CD4-positive, alpha-beta T cell (primary cell): Measurements from ENCODE around the gene TENM4. TPM values are rescaled to one million over a fixed set of nuclear protein-coding genes. Genes with fewer than 3 reads are reported as not detected.

Source experiments
- ATAC-seq: fragments of 200-7000 bp; cut with Tn5 transposase; one replicate; pipeline ENCODE4 v1.10.0; 2022; ENCODE audit warnings: mild to moderate bottlenecking; ENCODE audit not compliant: poor library complexity
- CTCF ChIA-PET: fragments of 350-600 bp; sonication (Branson Sonifier 250); formaldehyde crosslinking; loops from one replicate; lab custom pipeline; 2021; ENCODE audit warnings: antibody characterized with exemption, inconsistent platforms; lab: Charles Lee
- POLR2A ChIA-PET: fragments of 350-600 bp; sonication (Branson Sonifier 250); formaldehyde crosslinking; loops from one replicate; lab custom pipeline; 2021; ENCODE audit warnings: antibody characterized with exemption, inconsistent platforms; lab: Charles Lee
- DNase-seq, 14 experiments: peaks; one replicate each; pipeline ENCODE4 v3.0.0-alpha.2; 2013 to 2020; ENCODE audit warnings: mixed read lengths in 2 of 14
- H3K27ac ChIP-seq, 2 donors: one replicate each; pipeline versions ENCODE4 v1.5.1 to v1.7.0; 2013; ENCODE audit warnings: low read length in 2 of 2, low read depth in 1 of 2, mild to moderate bottlenecking in 1 of 2
- H3K27me3 ChIP-seq, 2 experiments: 1 replicate in 1 of 2; 2 replicates in 1 of 2; pipeline versions ENCODE4 v1.6.1 to v1.7.0; 2013; ENCODE audit warnings: low read length in 2 of 2, control low read depth in 1 of 2, mild to moderate bottlenecking in 1 of 2, moderate library complexity in 1 of 2; ENCODE audit not compliant: insufficient read depth in 2 of 2, control insufficient read depth in 1 of 2
- H3K36me3 ChIP-seq: one replicate; pipeline ENCODE4 v1.6.1; 2013; ENCODE audit warnings: low read length, control low read depth; ENCODE audit not compliant: insufficient read depth
- H3K4me1 ChIP-seq: one replicate; pipeline ENCODE4 v1.6.1; 2013; ENCODE audit warnings: low read length, control low read depth; ENCODE audit not compliant: insufficient read depth
- H3K4me3 ChIP-seq: one replicate; pipeline ENCODE4 v1.5.1; 2013; ENCODE audit warnings: mild to moderate bottlenecking, low read length, moderate library complexity
- H3K9me3 ChIP-seq, 2 experiments: 1 replicate in 1 of 2; 2 replicates in 1 of 2; pipeline versions ENCODE4 v1.6.1 to v1.7.0; 2013; ENCODE audit warnings: low read length in 2 of 2, mild to moderate bottlenecking in 2 of 2, control low read depth in 1 of 2, moderate library complexity in 1 of 2; ENCODE audit not compliant: control insufficient read depth in 1 of 2, insufficient read depth in 1 of 2
- H3K27ac Mint-ChIP-seq: one replicate; pipeline ENCODE4 v1.8.0; 2020; ENCODE audit warnings: mixed read lengths
- H3K27me3 Mint-ChIP-seq: one replicate; pipeline ENCODE4 v1.8.0; 2021; ENCODE audit warnings: mixed read lengths
- H3K36me3 Mint-ChIP-seq: one replicate; pipeline ENCODE4 v1.8.0; 2021; ENCODE audit warnings: low read depth, mixed read lengths
- H3K4me1 Mint-ChIP-seq: one replicate; pipeline ENCODE4 v1.8.0; 2021; ENCODE audit warnings: low read depth, mixed read lengths
- H3K4me3 Mint-ChIP-seq: one replicate; pipeline ENCODE4 v1.8.0; 2020; ENCODE audit warnings: mild to moderate bottlenecking, mixed read lengths
- H3K9me3 Mint-ChIP-seq: one replicate; pipeline ENCODE4 v1.8.0; 2020; ENCODE audit warnings: mixed read lengths
- CTCF ChIP-seq: fragments of 200-600 bp; IDR thresholded peaks from one replicate; pipeline ENCODE4 v1.8.0; 2022; ENCODE audit warnings: antibody characterized with exemption, mild to moderate bottlenecking
- intact Hi-C, 2 experiments: fragments of 100-400 bp; cut with DNase I in 1 of 2; cut with micrococcal nuclease in 1 of 2; formaldehyde crosslinking; loops; one replicate each; pipeline versions ENCODE4 v1.15.1 to v1.9.0; 2023 to 2025; cut with DNase I, micrococcal nuclease
- total RNA-seq, 174 experiments: library from RNA in 2 of 174; stranded (reverse) in 2 of 174; gene quantifications; one replicate each; pipeline ENCODE4 v1.2.3 and lab custom pipeline; 2021 to 2026

The TENM4 gene
- total RNA-seq, 2 experiments from 2014 or later: 0.22 to 0.31 TPM

DNA sequence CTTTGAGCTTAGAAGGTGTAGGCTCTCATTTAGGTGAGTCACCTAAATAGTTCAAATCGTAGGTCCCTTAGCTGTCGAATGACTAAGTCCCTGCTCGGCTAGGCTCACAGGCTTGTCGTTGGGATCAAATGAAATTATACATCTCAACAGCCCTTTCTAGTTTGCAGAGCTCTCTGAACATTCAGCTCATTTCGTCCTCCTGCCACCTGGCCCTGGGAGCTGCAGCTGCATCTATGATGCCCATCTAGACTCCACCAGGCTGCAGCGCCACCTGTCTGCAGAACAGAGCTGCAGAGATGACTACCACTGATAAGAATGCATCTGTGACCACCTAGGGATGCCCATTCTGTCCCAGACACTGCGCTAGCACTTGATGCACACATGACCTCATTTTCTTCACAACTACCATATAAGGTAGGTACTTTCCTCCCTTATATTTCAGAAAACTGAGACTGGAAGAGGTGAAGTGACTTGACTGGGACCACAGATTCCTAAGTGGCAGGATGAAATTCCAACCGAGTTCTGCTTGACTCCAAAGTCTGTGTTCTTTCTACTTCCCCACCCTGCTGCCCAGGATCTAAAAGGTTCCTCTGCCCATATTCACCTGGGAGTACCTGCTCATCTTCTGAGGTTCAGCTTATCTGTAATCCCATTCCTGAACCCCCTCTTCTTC lies 725.1 kb downstream of the TENM4 start:
- Mint-ChIP-seq H3K4me3 (no peak overlapping the region), H3K4me1 (no peaks in the 10 kb centered on the region), H3K9me3 (no peaks in the 10 kb centered on the region), H3K27ac (no peak overlapping the region), H3K27me3 (peaks cover 7% of the 10 kb centered on the region), H3K36me3 (no peaks in the 10 kb centered on the region)
- H3K27me3 ChIP-seq: no peaks in the 10 kb centered on the region
- ATAC-seq: no peak
- no peaks in the 10 kb centered on the region for H3K36me3 ChIP-seq
- POLR2A ChIA-PET: no interaction called here
- H3K27ac ChIP-seq: no peak overlapping the region
- H3K4me1 ChIP-seq: no peaks in the 10 kb centered on the region
- no peak overlapping the region for H3K4me3 ChIP-seq
- CTCF ChIA-PET: interaction anchor here (1.4 kb wide), 1 partner anchor 70 kb away, joined by 4 read pairs; no protein-coding TSS in a partner anchor
- no peaks in the 10 kb centered on the region for H3K9me3 ChIP-seq
- TF ChIP-seq CTCF: no peak
- intact Hi-C loops: no loop called here
- DNase-seq: peak in 6 of 14 experiments; percentile 1 to 27 (median 10)

DNA sequence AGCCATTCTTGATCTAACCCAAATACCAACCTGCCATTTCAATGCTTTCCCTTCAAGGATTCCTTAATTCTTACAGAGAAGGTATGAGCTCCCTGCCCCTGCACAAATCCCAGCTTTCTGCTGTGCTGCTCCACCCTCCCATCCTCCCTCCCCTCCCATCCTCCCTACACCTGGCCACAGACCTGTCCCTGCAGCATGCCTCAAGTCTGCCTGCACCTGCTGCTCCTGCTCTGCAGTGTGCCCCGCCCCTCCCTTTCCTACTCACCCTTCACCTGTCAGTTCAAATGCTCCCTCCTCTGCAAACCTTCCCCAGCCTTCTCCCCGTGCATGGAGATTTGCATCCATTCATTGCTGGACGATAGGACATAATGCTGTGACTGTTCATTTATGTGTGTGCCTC lies 726.3 kb downstream of the TENM4 start:
- DNase-seq (no peak), ATAC-seq (no peak)
- Histone ChIP-seq H3K27me3 (no peaks in the 10 kb centered on the region), H3K36me3 (no peaks in the 10 kb centered on the region), H3K9me3 (no peaks in the 10 kb centered on the region), H3K27ac (no peak overlapping the region), H3K4me3 (no peak overlapping the region), H3K4me1 (no peaks in the 10 kb centered on the region)
- Mint-ChIP-seq H3K4me3 (no peak overlapping the region), H3K27ac (no peak overlapping the region), H3K36me3 (no peaks in the 10 kb centered on the region), H3K9me3 (no peaks in the 10 kb centered on the region), H3K4me1 (no peaks in the 10 kb centered on the region), H3K27me3 (no peaks in the 10 kb centered on the region)
- intact Hi-C loops: no loop called here
- ChIA-PET CTCF (interaction anchor here (1.4 kb wide), 1 partner anchor 69 kb away, joined by 4 read pairs; no protein-coding TSS in a partner anchor), POLR2A (no interaction called here)
- TF ChIP-seq CTCF: no peak

- no peaks in the 10 kb centered on the region for H3K36me3 ChIP-seq
- Mint-ChIP-seq H3K36me3 (no peaks in the 10 kb centered on the region), H3K9me3 (no peaks in the 10 kb centered on the region), H3K4me1 (no peaks in the 10 kb centered on the region), H3K27me3 (no peaks in the 10 kb centered on the region), H3K27ac (no peak overlapping the region), H3K4me3 (no peak overlapping the region)
- CTCF ChIA-PET: no interaction called here
- H3K27ac ChIP-seq: no peak overlapping the region
- H3K9me3 ChIP-seq: no peaks in the 10 kb centered on the region
- H3K27me3 ChIP-seq: peaks cover 0 to 6% of the 10 kb centered on the region in 2 experiments
- H3K4me3 ChIP-seq: no peak overlapping the region
- no peaks in the 10 kb centered on the region for H3K4me1 ChIP-seq
- no peak for ATAC-seq
- DNase-seq: no peak
- POLR2A ChIA-PET: no interaction called here
- intact Hi-C loops: no loop called here
- TF ChIP-seq CTCF: no peak
Measured at GRCh38 chr11:78711735-78712134, 729.1 kb downstream of the TENM4 start.
